Sigmoid colon (tissue), 7 donors: ENCODE results near the gene PJA2. TPM values are rescaled to one million over a fixed set of nuclear protein-coding genes. Genes with fewer than 3 reads are reported as not detected.

Experiments used
- DNase-seq: peaks from one replicate; pipeline ENCODE4 v3.0.0-alpha.2; 2019
- H3K27ac ChIP-seq, 4 donors: fragments of 200-600 bp; sonication (generic); one replicate each; pipeline ENCODE4 v1.5.1; 2016 to 2019; ENCODE audit warnings: mild to moderate bottlenecking in 1 of 4
- H3K27me3 ChIP-seq, 3 donors: fragments of 200-600 bp; sonication (generic); one replicate each; pipeline ENCODE4 v1.5.1; 2019; ENCODE audit warnings: mild to moderate bottlenecking in 1 of 3
- H3K36me3 ChIP-seq, 4 donors: fragments of 200-600 bp; sonication (generic); one replicate each; pipeline ENCODE4 v1.5.1; 2016 to 2019
- H3K4me1 ChIP-seq, 4 donors: fragments of 200-600 bp; sonication (generic); one replicate each; pipeline ENCODE4 v1.5.1; 2017 to 2019
- H3K4me3 ChIP-seq, 4 donors: fragments of 200-600 bp; sonication (generic); one replicate each; pipeline ENCODE4 v1.5.1; 2017 to 2019; ENCODE audit warnings: mild to moderate bottlenecking in 2 of 4, moderate library complexity in 1 of 4
- H3K9me3 ChIP-seq, 4 donors: fragments of 200-600 bp in 3 of 4; sonication (generic) in 3 of 4; one replicate each; pipeline versions ENCODE4 v1.5.1 to v1.6.1; 2013 to 2019
- CTCF ChIP-seq, 4 experiments: fragments of 450-650 bp in 3 of 4; fragments of 200-600 bp in 1 of 4; IDR thresholded peaks; one replicate each; pipeline ENCODE4 v1.5.1; 2016 to 2019; ENCODE audit warnings: antibody characterized with exemption in 4 of 4, mild to moderate bottlenecking in 3 of 4, moderate library complexity in 2 of 4
- EP300 ChIP-seq, 4 donors: sonication (generic); formaldehyde crosslinking; IDR thresholded peaks; one replicate each; pipeline ENCODE4 v1.6.1; 2017; ENCODE audit warnings: antibody characterized with exemption in 4 of 4
- POLR2A ChIP-seq, 2 donors: fragments of 450-650 bp; IDR thresholded peaks; one replicate each; pipeline ENCODE4 v1.6.1; 2016; ENCODE audit warnings: antibody characterized with exemption in 2 of 2, mild to moderate bottlenecking in 2 of 2, moderate library complexity in 2 of 2
- POLR2AphosphoS5 ChIP-seq, 4 donors: sonication (generic); formaldehyde crosslinking; IDR thresholded peaks; one replicate each; pipeline ENCODE4 v1.6.1; 2017; ENCODE audit warnings: antibody characterized with exemption in 4 of 4
- WGBS, 2 donors: extraction: QIAGEN DNeasy Blood & Tissue Kit; methylation state at CpG; one replicate each; pipeline ENCODE4 v1.1.7; 2013; 5-methylcytosine and 5-hydroxymethylcytosine counted together
- intact Hi-C: fragments of 100-400 bp; cut with DNase I; formaldehyde crosslinking; loops from one replicate; pipeline ENCODE4 v1.15.1; 2023
- polyA plus RNA-seq, 3 donors: library from polyadenylated mRNA; stranded (reverse); fragments of 200-250 nt; gene quantifications; one replicate each; pipeline ENCODE4 v1.2.3, GENCODE V29; 2013
- total RNA-seq, 4 donors: library from RNA; depleted of rRNA; stranded (reverse); fragments of >200 nt; gene quantifications; one replicate each; pipeline ENCODE4 v1.1.0, GENCODE V29; 2016
- donor health status: healthy with polysubstance abuse.
- donor health status: Bipolar disorder and iron deficiency.
- donor health status: healthy.

Gene PJA2
- total and polyA plus RNA-seq, 7 donors: 35.4 to 213 (median 163) TPM

- H3K4me1 ChIP-seq: peaks cover 0 to 80% (median 46%) of the 10 kb centered on the region in 4 donors
- H3K4me3 ChIP-seq: no peak overlapping the region
- H3K27me3 ChIP-seq: no peaks in the 10 kb centered on the region
- intact Hi-C loops: loop anchor here (5.0 kb wide), 1 partner anchor 33 kb away; the partner anchor contains the start of gene PJA2
- H3K9me3 ChIP-seq: no peaks in the 10 kb centered on the region
- no peak for TF ChIP-seq POLR2A (IDR thresholded peaks at IDR 0.05)
- no peak for TF ChIP-seq CTCF (IDR thresholded peaks at IDR 0.05)
- no peak for TF ChIP-seq EP300 (IDR thresholded peaks at IDR 0.05)
- no peak for TF ChIP-seq POLR2AphosphoS5 (IDR thresholded peaks at IDR 0.05)
- DNase-seq: no peak
- no peak overlapping the region for H3K27ac ChIP-seq
- peaks cover 6 to 29% (median 11%) of the 10 kb centered on the region in 4 donors for H3K36me3 ChIP-seq
Observed at GRCh38 chr5:109373932-109374331, 35.8 kb downstream of the PJA2 start.

GRCh38 chr5:109370343-109370742, 39.4 kb downstream of the PJA2 start:
- peaks cover 0 to 54% (median 39%) of the 10 kb centered on the region in 4 donors for H3K4me1 ChIP-seq
- 51 to 72% methylated on average over 2 of the region's 2 CpGs for WGBS, 2 donors
- intact Hi-C loops: loop anchor here (5.0 kb wide), 1 partner anchor 37 kb away; the partner anchor contains the start of gene PJA2

GRCh38 chr5:109365653-109366052, 44.1 kb downstream of the PJA2 start:
- no peaks in the 10 kb centered on the region for H3K27me3 ChIP-seq
- peaks cover 11 to 56% (median 21%) of the 10 kb centered on the region in 4 donors for H3K36me3 ChIP-seq

More at GRCh38 chr5:109370343-109370742, 39.4 kb downstream of the PJA2 start:
- no peaks in the 10 kb centered on the region for H3K27me3 ChIP-seq
- no peak for TF ChIP-seq POLR2A (IDR thresholded peaks at IDR 0.05)
- no peak for TF ChIP-seq EP300 (IDR thresholded peaks at IDR 0.05)
- TF ChIP-seq CTCF (IDR thresholded peaks at IDR 0.05): no peak
- TF ChIP-seq POLR2AphosphoS5 (IDR thresholded peaks at IDR 0.05): no peak
- no peak overlapping the region for H3K4me3 ChIP-seq
- H3K36me3 ChIP-seq: peaks cover 6 to 33% (median 18%) of the 10 kb centered on the region in 4 donors
- DNase-seq: no peak
- H3K27ac ChIP-seq: no peak overlapping the region
- no peaks in the 10 kb centered on the region for H3K9me3 ChIP-seq

GRCh38 chr5:109364977-109365376, 44.8 kb downstream of the PJA2 start:
- DNase-seq: no peak
- peaks cover 11 to 63% (median 21%) of the 10 kb centered on the region in 4 donors for H3K36me3 ChIP-seq
- H3K4me3 ChIP-seq: no peak overlapping the region
- no peak overlapping the region for H3K27ac ChIP-seq
- H3K27me3 ChIP-seq: no peaks in the 10 kb centered on the region
- no peaks in the 10 kb centered on the region for H3K9me3 ChIP-seq
- H3K4me1 ChIP-seq: peaks cover 0 to 18% (median 12%) of the 10 kb centered on the region in 4 donors
- no peak for TF ChIP-seq POLR2A (IDR thresholded peaks at IDR 0.05)
- TF ChIP-seq CTCF (IDR thresholded peaks at IDR 0.05): no peak
- TF ChIP-seq POLR2AphosphoS5 (IDR thresholded peaks at IDR 0.05): no peak
- TF ChIP-seq EP300 (IDR thresholded peaks at IDR 0.05): no peak
- intact Hi-C loops: no loop called here
- WGBS, 2 donors: 95 to 96% methylated on average over 3 of the region's 3 CpGs

More at GRCh38 chr5:109365653-109366052, 44.1 kb downstream of the PJA2 start:
- Histone ChIP-seq H3K4me1 (peaks cover 0 to 24% (median 18%) of the 10 kb centered on the region in 4 donors), H3K27ac (no peak overlapping the region), H3K4me3 (no peak overlapping the region), H3K9me3 (no peaks in the 10 kb centered on the region)
- DNase-seq: no peak
- TF ChIP-seq POLR2AphosphoS5 (IDR thresholded peaks at IDR 0.05) (no peak), CTCF (IDR thresholded peaks at IDR 0.05) (no peak), EP300 (IDR thresholded peaks at IDR 0.05) (no peak), POLR2A (IDR thresholded peaks at IDR 0.05) (no peak)
- intact Hi-C loops: no loop called here

- H3K9me3 ChIP-seq: no peaks in the 10 kb centered on the region
- TF ChIP-seq POLR2AphosphoS5 (IDR thresholded peaks at IDR 0.05): no peak
- TF ChIP-seq CTCF (IDR thresholded peaks at IDR 0.05): no peak
- no peak for TF ChIP-seq POLR2A (IDR thresholded peaks at IDR 0.05)
- TF ChIP-seq EP300 (IDR thresholded peaks at IDR 0.05): no peak
- 88 to 90% methylated on average over 3 of the region's 3 CpGs for WGBS, 2 donors
- DNase-seq: no peak
- H3K4me3 ChIP-seq: no peak overlapping the region
- intact Hi-C loops: loop anchor here (10.0 kb wide), 1 partner anchor 45 kb away; the partner anchor contains the start of gene PJA2
- no peak overlapping the region for H3K27ac ChIP-seq
- peaks cover 0 to 11% (median 4%) of the 10 kb centered on the region in 4 donors for H3K4me1 ChIP-seq
- no peaks in the 10 kb centered on the region for H3K27me3 ChIP-seq
- H3K36me3 ChIP-seq: peaks cover 5 to 57% (median 8%) of the 10 kb centered on the region in 4 donors
Observed at GRCh38 chr5:109359642-109360041, 50.1 kb downstream of the PJA2 start.
